Subcutaneous abdominal adipose tissue (tissue), 5 donors: ENCODE data around the gene PHTF1.

Experiments used
- H3K27ac ChIP-seq: one replicate; pipeline ENCODE4 v1.7.0; 2013; ENCODE audit warnings: low read depth, mild to moderate bottlenecking, inconsistent platforms, low read length, moderate library complexity
- H3K27me3 ChIP-seq, 5 donors: one replicate each; pipeline ENCODE4 v1.7.0; 2013; ENCODE audit warnings: low read length in 5 of 5, inconsistent platforms in 1 of 5; ENCODE audit not compliant: control insufficient read depth in 5 of 5, insufficient read depth in 4 of 5
- H3K36me3 ChIP-seq, 5 donors: one replicate each; pipeline ENCODE4 v1.7.0; 2013; ENCODE audit warnings: low read length in 5 of 5; ENCODE audit not compliant: control insufficient read depth in 5 of 5, insufficient read depth in 5 of 5
- H3K4me1 ChIP-seq, 5 donors: one replicate each; pipeline ENCODE4 v1.7.0; 2013; ENCODE audit warnings: low read length in 5 of 5, mild to moderate bottlenecking in 3 of 5, moderate library complexity in 1 of 5; ENCODE audit not compliant: control insufficient read depth in 5 of 5, insufficient read depth in 5 of 5
- H3K4me3 ChIP-seq, 5 donors: one replicate each; pipeline ENCODE4 v1.7.0; 2013; ENCODE audit warnings: low read length in 5 of 5, low read depth in 1 of 5
- H3K9ac ChIP-seq, 5 donors: one replicate each; pipeline ENCODE4 v1.7.0; 2013; ENCODE audit warnings: low read length in 5 of 5, mild to moderate bottlenecking in 4 of 5, moderate library complexity in 3 of 5
- H3K9me3 ChIP-seq, 5 donors: one replicate each; pipeline ENCODE4 v1.7.0; 2013; ENCODE audit warnings: low read length in 5 of 5; ENCODE audit not compliant: control insufficient read depth in 5 of 5
- donor health status: healthy.
- donor health status: healthy.
- donor health status: healthy.
- donor health status: healthy.
- donor health status: healthy.

Gene PHTF1

DNA sequence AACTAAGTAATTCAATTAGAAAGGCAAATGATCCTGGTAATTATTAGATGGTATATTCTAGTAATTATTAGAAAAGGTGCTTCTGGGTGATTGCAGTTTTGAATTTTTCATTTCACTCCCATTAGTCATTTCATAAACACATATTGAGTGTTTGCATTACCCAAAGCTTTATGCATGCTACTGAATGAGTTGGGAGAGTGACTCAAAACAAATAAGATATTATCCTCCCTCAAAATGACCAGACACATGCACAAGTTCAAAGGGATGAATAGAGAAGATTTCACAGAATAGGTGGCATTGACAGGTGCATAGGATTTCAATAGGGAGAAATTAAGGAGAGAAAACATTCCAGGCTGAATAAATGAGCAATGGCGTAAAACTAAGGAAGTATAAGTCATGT is 84.7 kb downstream of the PHTF1 start:
- Histone ChIP-seq H3K4me1 (peaks cover 0 to 6% (median 4%) of the 10 kb centered on the region in 5 donors), H3K9ac (no peak overlapping the region)

DNA sequence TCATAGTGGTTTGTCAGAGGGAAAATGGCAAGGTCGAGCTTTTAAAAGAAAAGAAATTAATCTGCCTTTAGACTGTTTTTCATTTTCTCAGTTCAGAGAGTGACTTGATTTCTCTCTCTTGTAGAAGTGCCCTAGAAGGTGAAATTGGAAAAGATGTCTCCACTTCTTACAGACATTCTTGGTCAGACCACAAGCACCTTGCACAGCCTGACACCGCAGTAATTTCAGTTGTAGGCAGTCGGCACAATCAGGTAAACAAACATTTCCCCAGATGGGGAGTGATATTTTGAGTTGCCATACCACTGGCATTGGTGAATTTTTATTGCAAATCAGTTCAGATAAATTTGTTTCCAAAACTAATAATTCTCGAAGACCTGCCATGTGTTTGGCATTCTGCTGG is 86.8 kb downstream of the PHTF1 start:
- no peak overlapping the region for H3K4me3 ChIP-seq
- no peak overlapping the region for H3K27ac ChIP-seq
- no peaks in the 10 kb centered on the region for H3K9me3 ChIP-seq
- no peak overlapping the region for H3K9ac ChIP-seq
- no peaks in the 10 kb centered on the region for H3K27me3 ChIP-seq
- peaks cover 5 to 21% (median 17%) of the 10 kb centered on the region in 5 donors for H3K36me3 ChIP-seq
- H3K4me1 ChIP-seq, result peaks cover 0 to 4% (median 4%) of the 10 kb centered on the region in 5 donors

More for the DNA sequence above, 84.7 kb downstream of the PHTF1 start:
- peaks cover 5 to 21% (median 17%) of the 10 kb centered on the region in 5 donors for H3K36me3 ChIP-seq
- H3K27ac ChIP-seq, result no peak overlapping the region
- no peaks in the 10 kb centered on the region for H3K9me3 ChIP-seq
- H3K27me3 ChIP-seq, result no peaks in the 10 kb centered on the region
- H3K4me3 ChIP-seq, result no peak overlapping the region

DNA sequence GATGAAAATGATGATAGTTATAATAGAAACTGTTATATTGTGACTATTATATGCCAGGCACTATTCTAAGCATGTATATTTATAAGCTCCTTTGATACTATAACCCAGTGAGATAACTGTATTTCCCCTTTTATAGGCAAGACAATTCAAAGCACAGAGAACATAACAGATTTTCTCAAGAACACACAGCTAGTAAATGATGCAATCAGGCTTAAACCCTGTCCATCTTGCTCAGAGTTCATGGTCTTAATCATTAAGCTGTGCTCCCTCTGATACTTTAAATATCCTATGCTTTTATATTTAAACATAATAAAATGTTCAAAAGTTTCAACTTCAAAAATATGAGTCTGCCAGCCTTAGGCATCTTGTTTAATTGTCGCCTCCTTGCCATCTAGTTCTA is 88.6 kb downstream of the PHTF1 start:
- Histone ChIP-seq H3K4me3 (no peak overlapping the region), H3K9me3 (no peaks in the 10 kb centered on the region), H3K4me1 (peaks cover 0 to 2% (median 0%) of the 10 kb centered on the region in 5 donors), H3K36me3 (peaks cover 5 to 21% (median 17%) of the 10 kb centered on the region in 5 donors), H3K27ac (no peak overlapping the region), H3K9ac (no peak overlapping the region), H3K27me3 (no peaks in the 10 kb centered on the region)

DNA sequence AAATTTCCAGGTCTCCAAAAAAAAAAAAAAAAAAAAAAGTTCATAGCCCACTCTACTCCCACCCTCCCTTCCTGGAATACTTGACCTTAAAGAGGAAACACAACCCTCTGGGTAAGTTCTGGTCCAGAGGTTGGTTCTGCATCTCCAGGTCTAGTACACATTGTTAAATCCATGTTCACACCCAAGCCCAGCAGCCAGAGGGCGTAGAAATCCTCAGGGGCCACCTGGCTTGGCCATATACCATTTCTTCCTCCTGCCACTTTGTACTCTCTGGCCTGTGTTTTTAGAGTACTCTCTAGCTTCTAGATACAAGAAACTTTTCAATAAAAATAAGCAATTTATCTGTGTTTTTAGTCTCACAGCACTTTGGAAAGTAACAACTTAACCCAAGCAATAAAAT is 89.3 kb downstream of the PHTF1 start:
- Histone ChIP-seq H3K36me3 (peaks cover 5 to 21% (median 17%) of the 10 kb centered on the region in 5 donors), H3K4me1 (peaks cover 0 to 2% (median 0%) of the 10 kb centered on the region in 5 donors), H3K27me3 (no peaks in the 10 kb centered on the region), H3K9ac (no peak overlapping the region), H3K4me3 (no peak overlapping the region), H3K27ac (no peak overlapping the region), H3K9me3 (no peaks in the 10 kb centered on the region)

DNA sequence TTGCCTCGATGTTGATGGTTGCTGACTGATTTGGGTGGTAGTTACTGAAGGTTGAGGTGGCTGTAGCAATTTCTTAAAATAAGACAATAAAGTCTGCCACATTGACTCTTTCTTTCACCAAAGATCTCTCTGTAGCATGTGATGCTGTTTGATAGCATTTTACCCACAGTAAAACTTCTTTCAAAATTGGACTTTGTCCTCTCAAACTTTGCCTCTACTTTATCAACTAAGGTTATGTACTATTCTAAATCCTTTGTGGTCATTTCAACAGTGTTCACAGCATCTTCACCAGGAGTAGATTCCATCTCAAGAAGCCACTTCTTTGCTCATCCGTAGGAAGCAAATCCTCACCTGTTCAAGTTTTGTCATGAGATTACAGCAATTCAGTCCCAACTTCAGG is 93.2 kb downstream of the PHTF1 start:
- no peak overlapping the region for H3K9ac ChIP-seq
- H3K27ac ChIP-seq, result no peak overlapping the region
- no peaks in the 10 kb centered on the region for H3K9me3 ChIP-seq

DNA sequence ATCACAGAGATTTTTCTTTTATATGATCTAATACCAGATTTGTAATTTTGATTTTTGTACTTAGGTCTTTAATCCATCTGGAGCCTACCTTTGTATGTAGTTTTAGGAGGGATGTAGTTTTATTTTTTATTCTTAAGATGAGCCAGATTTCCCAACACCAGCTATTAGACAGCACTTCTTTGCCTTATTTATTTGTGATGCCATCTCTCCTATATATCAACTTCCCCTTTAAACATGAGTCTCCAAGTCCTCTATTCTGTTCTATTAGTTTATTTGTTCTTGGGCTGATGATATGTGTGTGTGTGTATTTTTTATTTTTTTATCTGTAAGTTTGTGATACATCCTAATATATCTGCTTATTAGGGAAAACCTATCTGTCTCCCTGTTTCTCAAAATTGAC is 94.2 kb downstream of the PHTF1 start:
- Histone ChIP-seq H3K36me3 (peaks cover 0 to 7% (median 0%) of the 10 kb centered on the region in 5 donors), H3K9me3 (no peaks in the 10 kb centered on the region), H3K27me3 (no peaks in the 10 kb centered on the region), H3K4me3 (no peak overlapping the region), H3K27ac (no peak overlapping the region), H3K4me1 (peaks cover 0 to 2% (median 0%) of the 10 kb centered on the region in 5 donors), H3K9ac (no peak overlapping the region)

More for the DNA sequence above, 93.2 kb downstream of the PHTF1 start:
- Histone ChIP-seq H3K4me3 (no peak overlapping the region), H3K36me3 (peaks cover 0 to 7% (median 0%) of the 10 kb centered on the region in 5 donors), H3K27me3 (no peaks in the 10 kb centered on the region), H3K4me1 (peaks cover 0 to 2% (median 0%) of the 10 kb centered on the region in 5 donors)

DNA sequence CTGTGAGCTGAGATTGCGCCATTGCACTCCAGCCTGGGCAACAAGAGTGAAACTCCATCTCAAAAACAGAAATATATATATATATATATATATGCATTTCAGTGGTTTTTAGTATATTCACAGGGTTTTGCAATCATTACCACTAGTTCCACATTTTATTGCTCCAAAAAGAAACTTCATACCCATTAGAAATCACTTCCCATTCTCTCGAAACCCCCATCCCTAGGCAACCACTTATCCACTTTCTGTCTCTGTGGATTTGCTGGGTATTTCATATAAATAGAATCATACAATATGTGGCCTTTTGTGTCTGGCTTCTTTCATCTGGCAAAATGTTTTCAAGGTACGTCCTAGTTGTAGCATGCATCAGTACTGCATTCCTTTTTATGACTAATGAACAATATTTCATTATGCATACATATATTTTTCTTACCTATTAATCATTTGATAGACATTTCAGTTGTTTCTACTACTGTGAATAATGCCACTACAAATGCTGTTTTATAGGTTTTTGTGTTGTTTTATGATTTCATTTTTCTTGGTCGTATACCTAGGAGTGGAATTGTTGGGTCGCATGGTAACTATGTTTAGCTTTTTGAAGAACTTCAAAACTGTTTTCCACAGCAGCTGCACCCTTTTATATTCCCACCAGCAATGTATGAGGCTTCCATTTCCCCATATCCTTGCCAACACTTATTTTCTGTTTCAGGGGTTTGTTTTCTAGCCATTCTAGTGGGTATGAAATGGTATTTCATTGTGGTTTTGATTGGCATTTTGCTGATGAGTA is 95.9 kb downstream of the PHTF1 start:
- H3K27ac ChIP-seq, result no peak overlapping the region
- H3K9me3 ChIP-seq, result no peaks in the 10 kb centered on the region
- H3K9ac ChIP-seq, result no peak overlapping the region
- H3K27me3 ChIP-seq, result no peaks in the 10 kb centered on the region
- peaks cover 0 to 2% (median 0%) of the 10 kb centered on the region in 5 donors for H3K4me1 ChIP-seq
- no peak overlapping the region for H3K4me3 ChIP-seq
- peaks cover 0 to 7% (median 6%) of the 10 kb centered on the region in 5 donors for H3K36me3 ChIP-seq

DNA sequence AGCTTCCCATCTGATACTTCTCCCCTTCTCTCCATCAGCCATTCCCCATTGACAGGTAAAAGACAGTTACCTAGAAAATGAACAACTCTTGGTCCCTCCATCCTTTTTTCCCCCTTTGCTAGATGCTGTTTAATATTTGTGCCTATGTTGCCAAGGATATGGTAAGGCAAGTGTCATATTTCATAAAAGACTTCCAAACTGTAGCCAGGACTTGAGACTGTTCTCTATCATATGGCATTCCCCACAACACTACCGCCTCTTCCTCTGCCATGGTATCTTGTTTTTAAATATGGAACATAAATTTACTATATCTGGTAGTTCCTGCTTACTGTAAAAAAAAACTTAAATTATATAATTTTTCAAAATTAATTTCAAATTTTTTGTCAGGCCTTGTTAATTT is 97.2 kb downstream of the PHTF1 start:
- Histone ChIP-seq H3K9ac (no peak overlapping the region), H3K4me1 (peaks cover 0 to 2% (median 0%) of the 10 kb centered on the region in 5 donors), H3K4me3 (no peak overlapping the region), H3K36me3 (peaks cover 0 to 7% (median 6%) of the 10 kb centered on the region in 5 donors), H3K27me3 (no peaks in the 10 kb centered on the region), H3K27ac (no peak overlapping the region), H3K9me3 (no peaks in the 10 kb centered on the region)

DNA sequence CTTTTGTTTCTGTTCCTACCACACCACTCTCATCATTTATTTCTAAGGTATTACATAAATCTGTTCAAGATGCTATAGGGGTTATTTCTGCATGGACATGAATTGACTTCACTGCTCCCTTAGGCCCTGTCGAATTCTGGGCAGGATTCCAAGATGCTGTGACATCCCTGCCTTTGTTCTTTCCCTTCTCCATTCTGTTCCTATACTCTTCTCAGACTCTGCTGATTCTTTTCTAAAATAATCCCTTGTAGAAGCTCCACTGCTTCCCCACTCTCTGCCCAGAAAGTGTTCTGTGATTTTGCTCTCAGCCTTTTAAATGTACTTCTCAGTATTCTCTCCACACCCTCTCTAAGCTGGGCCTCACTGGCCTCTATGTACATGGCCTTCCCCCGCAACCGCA is 99.2 kb downstream of the PHTF1 start:
- H3K4me3 ChIP-seq, result no peak overlapping the region
- no peaks in the 10 kb centered on the region for H3K4me1 ChIP-seq
- H3K27ac ChIP-seq, result no peak overlapping the region
- H3K9ac ChIP-seq, result no peak overlapping the region
- H3K36me3 ChIP-seq, result peaks cover 0 to 7% (median 6%) of the 10 kb centered on the region in 5 donors
- H3K9me3 ChIP-seq, result no peaks in the 10 kb centered on the region
- no peaks in the 10 kb centered on the region for H3K27me3 ChIP-seq

DNA sequence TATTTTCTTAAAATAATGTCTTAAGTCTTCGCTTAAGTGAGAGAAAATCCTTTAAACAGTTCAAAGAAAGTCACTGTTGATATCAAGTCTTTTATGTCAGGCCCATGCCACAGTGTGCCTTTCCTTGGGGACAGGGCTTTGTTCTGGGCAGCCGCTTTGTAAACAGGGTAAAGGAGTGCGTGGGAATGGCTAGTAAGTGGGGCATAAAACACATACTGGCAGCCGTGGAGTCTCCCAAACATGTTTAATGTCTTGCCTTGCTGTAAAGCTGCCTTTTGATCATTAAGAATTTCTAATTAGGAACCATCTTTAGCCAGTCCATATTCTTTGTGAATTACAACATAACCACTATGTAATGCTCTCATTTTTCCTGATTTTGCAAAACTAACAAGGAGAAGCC is 99.7 kb downstream of the PHTF1 start:
- Histone ChIP-seq H3K9me3 (no peaks in the 10 kb centered on the region), H3K36me3 (peaks cover 0 to 10% (median 6%) of the 10 kb centered on the region in 5 donors), H3K4me1 (no peaks in the 10 kb centered on the region), H3K4me3 (no peak overlapping the region), H3K27me3 (no peaks in the 10 kb centered on the region), H3K27ac (no peak overlapping the region), H3K9ac (no peak overlapping the region)
